ENCODE data around the gene GHRL.

GHRL gene

DNA sequence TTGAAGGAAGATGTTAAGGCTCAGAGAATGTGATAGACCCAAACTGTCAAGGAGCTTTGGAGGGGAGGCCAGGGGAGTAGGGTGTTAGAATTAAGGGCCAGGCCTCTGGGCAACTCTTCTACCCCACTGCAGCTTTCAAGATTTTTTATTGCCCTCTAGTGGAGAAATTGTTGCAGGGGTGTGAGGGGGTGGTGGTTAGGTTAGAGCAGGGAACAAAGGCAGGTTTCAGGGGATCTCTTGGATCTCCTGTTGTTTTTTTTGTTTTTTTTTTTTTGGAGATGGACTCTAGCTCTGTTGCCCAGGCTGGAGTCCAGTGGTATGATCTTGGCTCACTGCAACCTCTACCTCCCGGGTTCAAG is 29.6 kb upstream of the GHRL start:
- H4K20me1 ChIP-seq (ENCODE audit: insufficient read depth, low read length): peaks cover 11% of the 10 kb centered on the region; the same call in 1 of the 2 replicates
- H3K27ac ChIP-seq (ENCODE audit: low read length): no peak overlapping the region
- no peak overlapping the region for H3K4me2 ChIP-seq (ENCODE audit: low read length)
- peaks cover 17% of the 10 kb centered on the region for H3K36me3 ChIP-seq (replicated peaks; ENCODE audit: low read depth, low read length)
- no peak overlapping the region for H3K4me3 ChIP-seq (ENCODE audit: low read length)
- H2AFZ ChIP-seq (ENCODE audit: low read depth, low read length): no peak overlapping the region
- H3K79me2 ChIP-seq (ENCODE audit: low read length): peaks cover 36% of the 10 kb centered on the region
- H3K9ac ChIP-seq (ENCODE audit: low read length): no peak overlapping the region
- H3K4me1 ChIP-seq (ENCODE audit: low read length): peaks cover 9% of the 10 kb centered on the region
- TF ChIP-seq EZH2phosphoT487 (IDR thresholded peaks at IDR 0.05; ENCODE audit: low read depth): no peak
- TF ChIP-seq, protein P1, sequence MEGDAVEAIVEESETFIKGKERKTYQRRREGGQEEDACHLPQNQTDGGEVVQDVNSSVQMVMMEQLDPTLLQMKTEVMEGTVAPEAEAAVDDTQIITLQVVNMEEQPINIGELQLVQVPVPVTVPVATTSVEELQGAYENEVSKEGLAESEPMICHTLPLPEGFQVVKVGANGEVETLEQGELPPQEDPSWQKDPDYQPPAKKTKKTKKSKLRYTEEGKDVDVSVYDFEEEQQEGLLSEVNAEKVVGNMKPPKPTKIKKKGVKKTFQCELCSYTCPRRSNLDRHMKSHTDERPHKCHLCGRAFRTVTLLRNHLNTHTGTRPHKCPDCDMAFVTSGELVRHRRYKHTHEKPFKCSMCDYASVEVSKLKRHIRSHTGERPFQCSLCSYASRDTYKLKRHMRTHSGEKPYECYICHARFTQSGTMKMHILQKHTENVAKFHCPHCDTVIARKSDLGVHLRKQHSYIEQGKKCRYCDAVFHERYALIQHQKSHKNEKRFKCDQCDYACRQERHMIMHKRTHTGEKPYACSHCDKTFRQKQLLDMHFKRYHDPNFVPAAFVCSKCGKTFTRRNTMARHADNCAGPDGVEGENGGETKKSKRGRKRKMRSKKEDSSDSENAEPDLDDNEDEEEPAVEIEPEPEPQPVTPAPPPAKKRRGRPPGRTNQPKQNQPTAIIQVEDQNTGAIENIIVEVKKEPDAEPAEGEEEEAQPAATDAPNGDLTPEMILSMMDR (IDR thresholded peaks at IDR 0.05; ENCODE audit: low read depth, low read length): peak; percentile 54
- peaks cover 11% of the 10 kb centered on the region for H3K27me3 ChIP-seq (ENCODE audit: low read depth, low read length)
- H3K9me3 ChIP-seq (ENCODE audit: insufficient read depth, low read length): no peaks in the 10 kb centered on the region

DNA sequence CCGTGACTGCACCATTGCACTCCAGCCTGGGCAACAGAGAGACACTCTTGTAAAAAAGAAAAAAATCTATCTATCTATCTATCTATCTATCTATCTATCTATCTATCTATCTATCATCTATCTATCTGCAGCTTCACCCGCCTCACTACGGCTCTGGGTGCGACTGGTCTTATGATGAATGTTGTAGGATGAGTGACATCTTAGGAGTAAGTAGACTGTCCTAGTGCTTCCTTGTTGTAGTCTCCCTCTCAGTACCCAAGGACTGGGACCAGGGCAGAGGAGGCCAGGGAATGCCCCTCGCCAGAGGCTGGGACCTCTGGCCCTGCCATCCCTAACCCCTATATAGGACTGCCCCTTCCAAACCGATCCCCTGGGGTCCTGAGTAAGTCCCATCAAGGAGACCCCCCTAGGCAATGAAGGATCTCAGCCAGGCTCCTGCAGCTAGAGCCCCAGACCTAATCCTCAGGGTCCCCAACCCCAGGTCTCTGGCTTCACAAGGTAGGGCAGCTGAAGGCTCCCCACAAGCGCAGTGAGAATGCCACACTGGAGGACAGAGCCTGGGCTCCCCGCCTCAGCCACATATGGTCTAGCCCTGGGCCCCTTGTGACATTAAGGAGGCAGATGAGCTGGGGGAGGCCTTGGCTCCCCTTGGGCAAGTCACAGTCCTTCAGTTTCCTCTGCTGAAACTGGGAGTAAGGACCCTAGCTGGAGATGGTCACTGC is 29.0 kb upstream of the GHRL start:
- Histone ChIP-seq H3K4me1 (ENCODE audit: low read length) (peaks cover 9% of the 10 kb centered on the region), H3K27me3 (ENCODE audit: low read depth, low read length) (peaks cover 8% of the 10 kb centered on the region), H3K9ac (ENCODE audit: low read length) (no peak overlapping the region), H4K20me1 (ENCODE audit: insufficient read depth, low read length) (peaks cover 12% of the 10 kb centered on the region; the same call in 1 of the 2 replicates), H3K36me3 (replicated peaks; ENCODE audit: low read depth, low read length) (peaks cover 22% of the 10 kb centered on the region), H3K79me2 (ENCODE audit: low read length) (peaks cover 40% of the 10 kb centered on the region), H3K9me3 (ENCODE audit: insufficient read depth, low read length) (no peaks in the 10 kb centered on the region), H2AFZ (ENCODE audit: low read depth, low read length) (no peak overlapping the region; the same call in 1 of the 2 replicates), H3K4me2 (ENCODE audit: low read length) (no peak overlapping the region), H3K4me3 (ENCODE audit: low read length) (peak overlapping the region; percentile 96; the same call in 1 of the 2 replicates), H3K27ac (ENCODE audit: low read length) (no peak overlapping the region)
- TF ChIP-seq, protein P1 (IDR thresholded peaks at IDR 0.05; ENCODE audit: low read depth, low read length): no peak
- no peak for TF ChIP-seq EZH2phosphoT487 (IDR thresholded peaks at IDR 0.05; ENCODE audit: low read depth)

DNA sequence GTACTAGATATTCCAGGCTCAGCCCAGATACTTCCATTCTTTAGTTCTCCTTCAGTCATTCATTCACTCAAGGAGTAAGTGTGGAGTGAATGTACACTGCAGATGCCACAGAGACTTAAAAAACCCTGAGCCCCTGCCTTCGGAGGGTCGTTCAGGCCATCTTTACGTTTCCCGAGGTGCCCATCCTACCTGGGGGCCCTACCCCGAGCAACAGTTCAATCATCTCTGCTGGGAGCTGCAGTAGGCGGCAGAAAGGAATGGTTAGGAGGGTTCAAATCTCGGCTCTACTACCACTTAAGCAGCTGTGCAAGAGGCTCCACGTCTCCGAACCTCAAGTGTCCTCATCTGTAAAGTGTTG is 27.6 kb upstream of the GHRL start:
- Histone ChIP-seq H3K9ac (ENCODE audit: low read length) (peak overlapping the region; percentile 94), H3K36me3 (replicated peaks; ENCODE audit: low read depth, low read length) (peaks cover 30% of the 10 kb centered on the region), H2AFZ (ENCODE audit: low read depth, low read length) (no peak overlapping the region), H3K4me2 (ENCODE audit: low read length) (peak overlapping the region; percentile 97), H3K4me3 (ENCODE audit: low read length) (peak overlapping the region; percentile 96), H3K9me3 (ENCODE audit: insufficient read depth, low read length) (no peaks in the 10 kb centered on the region), H3K27me3 (ENCODE audit: low read depth, low read length) (no peaks in the 10 kb centered on the region; the same call in 1 of the 2 replicates), H3K79me2 (ENCODE audit: low read length) (peaks cover 40% of the 10 kb centered on the region), H3K27ac (ENCODE audit: low read length) (peak overlapping the region; percentile 44), H4K20me1 (ENCODE audit: insufficient read depth, low read length) (peaks cover 14% of the 10 kb centered on the region; the same call in 1 of the 2 replicates), H3K4me1 (ENCODE audit: low read length) (peaks cover 9% of the 10 kb centered on the region)
- TF ChIP-seq, protein P1 (IDR thresholded peaks at IDR 0.05; ENCODE audit: low read depth, low read length): no peak
- no peak for TF ChIP-seq EZH2phosphoT487 (IDR thresholded peaks at IDR 0.05; ENCODE audit: low read depth)

DNA sequence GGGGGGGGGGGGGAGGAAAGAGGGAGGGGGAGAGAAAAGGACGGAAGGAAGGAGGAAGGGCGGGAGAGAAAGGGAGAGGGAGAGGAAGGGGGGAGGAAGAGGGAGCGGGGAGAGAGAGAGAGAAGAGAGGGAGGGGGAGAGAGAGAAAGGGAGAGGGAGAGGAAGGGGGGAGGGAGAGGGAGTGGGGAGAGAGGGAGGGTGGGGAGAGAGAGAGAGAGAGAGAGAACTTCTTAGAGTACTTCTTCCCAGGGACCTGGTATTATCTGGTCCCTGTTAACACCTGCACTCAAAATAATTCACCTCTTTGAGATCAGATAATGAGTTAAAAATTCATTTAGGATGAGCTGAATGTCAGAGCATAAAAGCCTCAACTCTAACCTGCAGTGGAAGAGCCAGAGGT is 27.1 kb upstream of the GHRL start:
- no peak overlapping the region for H3K27ac ChIP-seq (ENCODE audit: low read length)
- peaks cover 33% of the 10 kb centered on the region for H3K36me3 ChIP-seq (replicated peaks; ENCODE audit: low read depth, low read length)
- TF ChIP-seq, protein P1 (IDR thresholded peaks at IDR 0.05; ENCODE audit: low read depth, low read length): no peak
- H3K4me2 ChIP-seq (ENCODE audit: low read length): peak overlapping the region; percentile 97
- no peak overlapping the region for H2AFZ ChIP-seq (ENCODE audit: low read depth, low read length)
- H3K9me3 ChIP-seq (ENCODE audit: insufficient read depth, low read length): no peaks in the 10 kb centered on the region
- H3K79me2 ChIP-seq (ENCODE audit: low read length): peaks cover 40% of the 10 kb centered on the region
- peaks cover 9% of the 10 kb centered on the region for H3K4me1 ChIP-seq (ENCODE audit: low read length)
- peak overlapping the region; percentile 94 for H3K9ac ChIP-seq (ENCODE audit: low read length)
- no peaks in the 10 kb centered on the region; the same call in 1 of the 2 replicates for H3K27me3 ChIP-seq (ENCODE audit: low read depth, low read length)
- peaks cover 14% of the 10 kb centered on the region; the same call in 1 of the 2 replicates for H4K20me1 ChIP-seq (ENCODE audit: insufficient read depth, low read length)
- peak overlapping the region; percentile 96 for H3K4me3 ChIP-seq (ENCODE audit: low read length)
